Liver (tissue), 3 donors: Measurements from ENCODE around the gene VWDE.

Experiments used
- CTCF ChIP-seq: fragments of 150-350 bp; IDR thresholded peaks from 2 replicates; pipeline ENCODE4 v1.5.1; 2017; ENCODE audit warnings: improper control_type of control experiment, low read depth, low read length; ENCODE audit not compliant: missing input control
- JUND ChIP-seq, 2 donors: IDR thresholded peaks; 2 replicates each; pipeline ENCODE4 v1.6.1; 2016; ENCODE audit warnings: antibody characterized with exemption in 2 of 2
- RAD21 ChIP-seq, 2 donors: IDR thresholded peaks; 2 replicates each; pipeline ENCODE4 v1.6.1; 2016; ENCODE audit warnings: antibody characterized with exemption in 2 of 2, mild to moderate bottlenecking in 2 of 2
- REST ChIP-seq: IDR thresholded peaks from 2 replicates; pipeline ENCODE4 v1.6.1; 2016; ENCODE audit warnings: antibody characterized with exemption, mild to moderate bottlenecking
- YY1 ChIP-seq: IDR thresholded peaks from 2 replicates; pipeline ENCODE4 v1.6.1; 2016; ENCODE audit warnings: antibody characterized with exemption, mild to moderate bottlenecking
- donor health status: healthy.
- donor health status: healthy.

GRCh38 chr7:12297283-12298108, 106.2 kb downstream of the VWDE start:
- no peak for TF ChIP-seq CTCF
- TF ChIP-seq RAD21 (IDR thresholded peaks at IDR 0.05), result no peak
- TF ChIP-seq REST, result no peak
- no peak for TF ChIP-seq JUND (IDR thresholded peaks at IDR 0.05)
- no peak for TF ChIP-seq YY1
